ENCODE results near the gene ZNF138. TPM values are rescaled to one million over a fixed set of nuclear protein-coding genes. Genes with fewer than 3 reads are reported as not detected.

The ZNF138 gene
- total and polyA plus RNA-seq, 3 donors from 2014 or later: 3.9 to 19.1 (median 13.1) TPM

DNA sequence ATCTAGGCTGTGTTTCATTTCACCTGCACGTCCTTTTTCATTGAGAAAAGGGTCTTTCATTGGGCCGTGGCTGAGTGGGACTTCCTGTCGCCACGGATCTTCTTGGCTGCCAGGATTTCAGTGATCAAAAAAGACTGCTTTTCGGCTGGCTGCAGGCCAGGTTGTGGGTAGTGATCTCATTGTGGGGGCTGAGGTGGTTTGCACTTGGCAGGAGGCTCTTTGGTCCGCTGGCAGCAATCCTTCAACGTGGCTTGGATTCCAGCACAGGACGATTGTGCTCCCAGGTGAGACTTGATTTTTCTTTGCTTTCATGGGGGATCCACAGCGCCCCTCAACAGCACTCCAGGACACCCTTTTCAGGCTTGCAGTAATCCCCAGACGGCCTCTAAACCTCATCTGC, 79.9 kb downstream of the ZNF138 start:
- no peaks in the 10 kb centered on the region for H3K9me3 ChIP-seq
- no peak overlapping the region for H3K27ac ChIP-seq
- H3K4me3 ChIP-seq: no peak overlapping the region
- no peak for DNase-seq
- no peaks in the 10 kb centered on the region for H3K4me1 ChIP-seq
- intact Hi-C loops (cut with DNase I; ENCODE audit: low total_unique reads): no loop called here
- H3K27me3 ChIP-seq: no peaks in the 10 kb centered on the region
- TF ChIP-seq POLR2A (IDR thresholded peaks at IDR 0.05): no peak
- TF ChIP-seq, protein P1, sequence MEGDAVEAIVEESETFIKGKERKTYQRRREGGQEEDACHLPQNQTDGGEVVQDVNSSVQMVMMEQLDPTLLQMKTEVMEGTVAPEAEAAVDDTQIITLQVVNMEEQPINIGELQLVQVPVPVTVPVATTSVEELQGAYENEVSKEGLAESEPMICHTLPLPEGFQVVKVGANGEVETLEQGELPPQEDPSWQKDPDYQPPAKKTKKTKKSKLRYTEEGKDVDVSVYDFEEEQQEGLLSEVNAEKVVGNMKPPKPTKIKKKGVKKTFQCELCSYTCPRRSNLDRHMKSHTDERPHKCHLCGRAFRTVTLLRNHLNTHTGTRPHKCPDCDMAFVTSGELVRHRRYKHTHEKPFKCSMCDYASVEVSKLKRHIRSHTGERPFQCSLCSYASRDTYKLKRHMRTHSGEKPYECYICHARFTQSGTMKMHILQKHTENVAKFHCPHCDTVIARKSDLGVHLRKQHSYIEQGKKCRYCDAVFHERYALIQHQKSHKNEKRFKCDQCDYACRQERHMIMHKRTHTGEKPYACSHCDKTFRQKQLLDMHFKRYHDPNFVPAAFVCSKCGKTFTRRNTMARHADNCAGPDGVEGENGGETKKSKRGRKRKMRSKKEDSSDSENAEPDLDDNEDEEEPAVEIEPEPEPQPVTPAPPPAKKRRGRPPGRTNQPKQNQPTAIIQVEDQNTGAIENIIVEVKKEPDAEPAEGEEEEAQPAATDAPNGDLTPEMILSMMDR (IDR thresholded peaks at IDR 0.05): no peak
- 67 to 73% methylated on average over 10 of the region's 10 CpGs for WGBS, 2 donors
- H3K36me3 ChIP-seq (ENCODE audit: low read depth, missing control alignments): no peaks in the 10 kb centered on the region

DNA sequence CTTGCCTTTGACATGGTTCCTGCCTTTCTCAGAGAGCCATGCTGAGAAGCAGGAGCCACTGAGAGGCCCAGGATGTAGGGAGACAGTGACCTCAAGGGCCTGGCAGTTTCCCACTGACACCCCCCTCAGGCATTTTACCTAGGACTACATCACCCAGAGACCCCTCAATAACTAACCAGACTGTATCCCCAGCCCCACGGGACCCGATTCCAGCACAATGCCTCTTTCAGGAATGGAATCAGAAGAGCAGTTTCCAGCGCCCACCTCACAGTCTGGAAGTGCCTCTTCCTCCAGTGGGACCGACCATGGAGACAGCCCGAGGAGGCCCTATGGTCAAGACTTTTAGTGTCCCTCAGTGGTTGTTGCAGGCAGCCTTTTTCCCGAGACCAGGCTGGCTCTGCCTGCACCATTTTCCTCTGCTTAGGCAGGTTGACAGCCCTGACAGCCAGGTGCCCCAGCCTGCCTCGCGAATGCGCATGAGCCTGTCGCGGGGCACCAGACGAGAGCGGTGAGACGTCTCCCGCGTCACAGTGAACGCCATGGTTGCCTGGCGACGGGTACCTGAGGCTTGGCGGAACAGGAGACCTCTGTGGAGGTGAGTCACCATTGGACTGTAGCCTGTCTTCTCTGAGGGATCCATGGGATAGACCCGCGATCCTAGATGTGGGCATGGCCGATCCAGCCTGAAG, 80.5 kb downstream of the ZNF138 start:
- 63 to 78% methylated on average over 16 to 23 of the region's 23 CpGs for WGBS, 2 donors
- H3K9me3 ChIP-seq: no peaks in the 10 kb centered on the region
- H3K27ac ChIP-seq: no peak overlapping the region
- no peak for DNase-seq
- TF ChIP-seq POLR2A (IDR thresholded peaks at IDR 0.05): no peak
- TF ChIP-seq, protein P1 (IDR thresholded peaks at IDR 0.05): no peak
- no peak overlapping the region for H3K4me3 ChIP-seq
- intact Hi-C loops (cut with DNase I; ENCODE audit: low total_unique reads): no loop called here
- H3K4me1 ChIP-seq: no peaks in the 10 kb centered on the region
- no peaks in the 10 kb centered on the region for H3K27me3 ChIP-seq
- no peaks in the 10 kb centered on the region for H3K36me3 ChIP-seq (ENCODE audit: low read depth, missing control alignments)

DNA sequence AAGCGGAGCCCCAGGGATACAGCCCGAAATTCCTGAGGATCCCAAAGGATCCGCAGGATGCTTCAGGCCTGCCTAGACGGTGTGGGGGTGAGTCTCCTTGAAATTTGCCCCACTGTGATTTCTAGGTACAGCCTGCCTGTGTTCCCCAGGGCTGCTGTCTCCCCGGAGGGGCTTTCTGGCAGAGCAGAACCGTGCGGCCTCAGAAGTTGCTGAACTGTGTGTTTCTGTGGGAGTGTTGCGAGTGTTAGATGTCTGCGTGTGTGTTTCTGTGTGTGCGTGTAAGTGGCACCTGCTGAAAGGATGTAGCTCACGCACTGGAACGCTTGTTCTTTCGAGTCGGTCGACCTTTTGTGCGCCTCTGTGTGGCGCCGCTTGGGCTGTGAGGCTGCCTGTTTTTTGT, 81.0 kb downstream of the ZNF138 start:
- intact Hi-C loops (cut with DNase I; ENCODE audit: low total_unique reads): no loop called here
- no peak for DNase-seq

GRCh38 chr7:64875658-64876406, 81.6 kb downstream of the ZNF138 start:
- H3K9me3 ChIP-seq: no peaks in the 10 kb centered on the region
- no peak overlapping the region for H3K27ac ChIP-seq
- WGBS, 2 donors: 67 to 69% methylated on average over 23 of the region's 23 CpGs
- DNase-seq: no peak
- intact Hi-C loops (cut with DNase I; ENCODE audit: low total_unique reads): no loop called here
- H3K27me3 ChIP-seq: no peaks in the 10 kb centered on the region
- H3K4me3 ChIP-seq: no peak overlapping the region
- no peaks in the 10 kb centered on the region for H3K4me1 ChIP-seq
- no peak for TF ChIP-seq POLR2A (IDR thresholded peaks at IDR 0.05)
- TF ChIP-seq, protein P1 (IDR thresholded peaks at IDR 0.05): no peak
- no peaks in the 10 kb centered on the region for H3K36me3 ChIP-seq (ENCODE audit: low read depth, missing control alignments)

More for the DNA sequence above, 81.0 kb downstream of the ZNF138 start:
- no peak overlapping the region for H3K27ac ChIP-seq
- no peak for TF ChIP-seq POLR2A (IDR thresholded peaks at IDR 0.05)
- TF ChIP-seq, protein P1 (IDR thresholded peaks at IDR 0.05): no peak
- no peaks in the 10 kb centered on the region for H3K36me3 ChIP-seq (ENCODE audit: low read depth, missing control alignments)
- no peak overlapping the region for H3K4me3 ChIP-seq
- no peaks in the 10 kb centered on the region for H3K4me1 ChIP-seq
- H3K9me3 ChIP-seq: no peaks in the 10 kb centered on the region
- 68 to 81% methylated on average over 12 to 18 of the region's 18 CpGs for WGBS, 2 donors
- H3K27me3 ChIP-seq: no peaks in the 10 kb centered on the region

Measured in testis (tissue), 3 donors.